OCI-LY7 (cell line): ENCODE data around the gene CAVIN3. TPM values are rescaled to one million over a fixed set of nuclear protein-coding genes. Genes with fewer than 3 reads are reported as not detected.

Experiments used
- BruUV-seq: library from RNA; stranded (reverse); fragments of 400-500 nt; replicated peaks from 2 replicates; lab custom pipeline; 2021; lab: Mats Ljungman, UMichigan
- CTCF ChIA-PET: fragments of 300-600 bp; sonication (Branson Sonifier 250); formaldehyde crosslinking; loops from one replicate; lab custom pipeline; 2022; ENCODE audit warnings: antibody characterized with exemption; ENCODE audit not compliant: unreplicated experiment; lab: Charles Lee
- POLR2A ChIA-PET: fragments of 300-600 bp; sonication (Branson Sonifier 250); formaldehyde crosslinking; loops from one replicate; lab custom pipeline; 2022; ENCODE audit warnings: antibody characterized with exemption; lab: Charles Lee
- DNase-seq: peaks from one replicate; pipeline ENCODE4 v3.0.0-alpha.2; 2015; ENCODE audit warnings: low spot score
- H2AFZ ChIP-seq: fragments of 200-600 bp; sonication (generic), shearing (Covaris generic); 2 replicates; pipeline ENCODE4 v1.6.1; 2014; ENCODE audit warnings: mild to moderate bottlenecking, antibody characterized with exemption, low read length, moderate library complexity
- H3K27ac ChIP-seq: fragments of 200-600 bp; sonication (generic); 2 replicates; pipeline ENCODE4 v1.5.1; 2014; ENCODE audit warnings: mixed run types, low read depth, mild to moderate bottlenecking, moderate library complexity, low read length, inconsistent platforms; ENCODE audit not compliant: poor library complexity, severe bottlenecking
- H3K36me3 ChIP-seq: fragments of 200-600 bp; sonication (generic); 2 replicates; pipeline ENCODE4 v1.6.1; 2014; ENCODE audit warnings: mild to moderate bottlenecking, antibody characterized with exemption, low read length, moderate library complexity, mixed read lengths; ENCODE audit not compliant: insufficient read depth
- H3K4me1 ChIP-seq: fragments of 200-600 bp; sonication (generic); 2 replicates; pipeline ENCODE4 v1.5.1; 2014; ENCODE audit warnings: mild to moderate bottlenecking, low read length; ENCODE audit not compliant: insufficient read depth, poor library complexity, severe bottlenecking
- H3K4me2 ChIP-seq: fragments of 200-600 bp; sonication (generic); 2 replicates; pipeline ENCODE4 v1.6.1; 2014; ENCODE audit warnings: mild to moderate bottlenecking, low read length
- H3K4me3 ChIP-seq: fragments of 200-600 bp; sonication (generic); 2 replicates; pipeline ENCODE4 v1.5.1; 2014; ENCODE audit warnings: mild to moderate bottlenecking, low read depth, low read length; ENCODE audit not compliant: poor library complexity, severe bottlenecking
- H3K79me2 ChIP-seq: fragments of 200-600 bp; sonication (generic); 2 replicates; pipeline ENCODE4 v1.6.1; 2016; ENCODE audit warnings: low read depth, mild to moderate bottlenecking, low read length, moderate library complexity, mixed read lengths; ENCODE audit not compliant: insufficient read depth
- H3K9me2 ChIP-seq: fragments of 200-600 bp; sonication (generic); 2 replicates; pipeline ENCODE4 v1.6.1; 2016; ENCODE audit warnings: mild to moderate bottlenecking, low read length, mixed read lengths; ENCODE audit not compliant: insufficient read depth
- H3K9me3 ChIP-seq: fragments of 200-600 bp; sonication (generic); 2 replicates; pipeline ENCODE4 v1.6.1; 2014; ENCODE audit warnings: mild to moderate bottlenecking, mixed run types, low read length, mixed read lengths
- H4K20me1 ChIP-seq: fragments of 200-600 bp; sonication (generic); 2 replicates; pipeline ENCODE4 v1.6.1; 2014; ENCODE audit warnings: mild to moderate bottlenecking, antibody characterized with exemption, low read length, moderate library complexity, mixed read lengths; ENCODE audit not compliant: insufficient read depth
- EZH2phosphoT487 ChIP-seq: fragments of 200-600 bp; sonication (generic); IDR thresholded peaks from 2 replicates; pipeline ENCODE4 v1.6.1; 2018; ENCODE audit warnings: low read depth, borderline replicate concordance, mild to moderate bottlenecking, mixed run types, antibody characterized with exemption, low read length, moderate library complexity, mixed read lengths
- intact Hi-C: fragments of 100-400 bp; cut with micrococcal nuclease; formaldehyde crosslinking; loops from one replicate; pipeline ENCODE4 v1.10.0; 2022; ENCODE audit not compliant: unreplicated experiment
- total RNA-seq, 2 experiments: library from RNA; depleted of rRNA in 1 of 2; stranded (reverse); fragments of >200 nt in 1 of 2; shearing (Covaris generic) in 1 of 2; gene quantifications; 2 replicates each; pipeline ENCODE4 v1.2.3, GENCODE V29; 2014 to 2022
- TF ChIP-seq, protein P1 (sequence below): fragments of 200-600 bp; sonication (generic); conservative IDR thresholded peaks from 2 replicates; pipeline ENCODE4 v1.5.1; 2014; ENCODE audit warnings: mild to moderate bottlenecking, antibody characterized with exemption, low read length, moderate library complexity, mixed read lengths

CAVIN3 gene
- total RNA-seq, 2 experiments from 2014 or later, result not detected

DNA sequence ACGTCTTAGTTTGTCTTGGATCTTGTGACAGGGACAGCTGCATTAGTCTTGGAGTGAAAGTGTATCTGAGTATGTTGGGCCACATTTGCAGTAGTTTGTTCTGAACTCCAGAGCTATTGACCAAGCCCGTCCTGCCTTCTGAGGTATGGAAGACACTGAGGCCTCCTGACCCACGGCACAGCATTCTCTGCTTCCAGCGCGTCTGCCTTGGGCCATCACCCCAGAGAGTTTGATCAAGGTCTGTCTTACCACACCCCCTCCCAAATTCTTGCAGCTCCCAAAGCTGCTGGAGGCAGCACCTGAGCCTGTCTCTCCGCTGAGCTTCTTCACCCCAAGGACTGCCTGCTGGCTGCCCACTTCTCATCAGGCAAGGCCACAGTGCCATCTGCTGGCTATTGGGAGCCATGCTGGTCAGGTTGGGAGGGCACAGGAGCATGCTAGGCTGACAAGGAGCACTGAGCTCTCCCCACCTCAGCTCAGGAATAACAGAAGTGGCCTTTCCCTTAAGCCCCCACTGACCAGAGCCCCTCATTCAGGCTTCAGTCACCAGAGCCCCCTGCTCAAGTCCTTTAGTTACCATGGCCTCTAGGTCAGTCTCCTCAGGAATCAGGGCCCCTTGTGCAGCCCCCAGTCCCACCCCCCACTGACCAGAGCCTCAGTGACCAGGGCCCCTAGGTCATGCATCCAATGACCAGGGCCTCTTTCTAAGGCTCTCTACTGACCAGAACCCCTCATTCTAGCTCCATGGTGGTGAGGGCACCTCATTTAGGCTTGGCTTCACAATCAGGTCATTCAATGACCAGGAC lies 42.8 kb upstream of the CAVIN3 start:
- BruUV-seq, result no TSS peak
- Histone ChIP-seq H3K27ac (no peak overlapping the region), H3K9me3 (no peaks in the 10 kb centered on the region), H3K36me3 (no peaks in the 10 kb centered on the region), H3K9me2 (no peaks in the 10 kb centered on the region), H2AFZ (no peak overlapping the region), H3K4me3 (no peak overlapping the region), H3K4me1 (no peaks in the 10 kb centered on the region), H3K4me2 (no peak overlapping the region), H3K79me2 (no peaks in the 10 kb centered on the region), H4K20me1 (no peaks in the 10 kb centered on the region)
- ChIA-PET POLR2A (interaction anchor here (0.5 to 1.2 kb wide), 4 partner anchors 15 to 118 kb away, joined by 3 read pairs; partner anchors contain the start of genes ARFIP2 and TIMM10B), CTCF (interaction anchor here (0.8 to 2.7 kb wide), 11 partner anchors 9 to 168 kb away, joined by 3 to 14 read pairs (median 4); partner anchors contain the start of gene FHIP1B)
- intact Hi-C loops, result no loop called here
- TF ChIP-seq, protein P1, sequence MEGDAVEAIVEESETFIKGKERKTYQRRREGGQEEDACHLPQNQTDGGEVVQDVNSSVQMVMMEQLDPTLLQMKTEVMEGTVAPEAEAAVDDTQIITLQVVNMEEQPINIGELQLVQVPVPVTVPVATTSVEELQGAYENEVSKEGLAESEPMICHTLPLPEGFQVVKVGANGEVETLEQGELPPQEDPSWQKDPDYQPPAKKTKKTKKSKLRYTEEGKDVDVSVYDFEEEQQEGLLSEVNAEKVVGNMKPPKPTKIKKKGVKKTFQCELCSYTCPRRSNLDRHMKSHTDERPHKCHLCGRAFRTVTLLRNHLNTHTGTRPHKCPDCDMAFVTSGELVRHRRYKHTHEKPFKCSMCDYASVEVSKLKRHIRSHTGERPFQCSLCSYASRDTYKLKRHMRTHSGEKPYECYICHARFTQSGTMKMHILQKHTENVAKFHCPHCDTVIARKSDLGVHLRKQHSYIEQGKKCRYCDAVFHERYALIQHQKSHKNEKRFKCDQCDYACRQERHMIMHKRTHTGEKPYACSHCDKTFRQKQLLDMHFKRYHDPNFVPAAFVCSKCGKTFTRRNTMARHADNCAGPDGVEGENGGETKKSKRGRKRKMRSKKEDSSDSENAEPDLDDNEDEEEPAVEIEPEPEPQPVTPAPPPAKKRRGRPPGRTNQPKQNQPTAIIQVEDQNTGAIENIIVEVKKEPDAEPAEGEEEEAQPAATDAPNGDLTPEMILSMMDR, result peak; percentile 87
- no peak for TF ChIP-seq EZH2phosphoT487
- peak; percentile 70 for DNase-seq

DNA sequence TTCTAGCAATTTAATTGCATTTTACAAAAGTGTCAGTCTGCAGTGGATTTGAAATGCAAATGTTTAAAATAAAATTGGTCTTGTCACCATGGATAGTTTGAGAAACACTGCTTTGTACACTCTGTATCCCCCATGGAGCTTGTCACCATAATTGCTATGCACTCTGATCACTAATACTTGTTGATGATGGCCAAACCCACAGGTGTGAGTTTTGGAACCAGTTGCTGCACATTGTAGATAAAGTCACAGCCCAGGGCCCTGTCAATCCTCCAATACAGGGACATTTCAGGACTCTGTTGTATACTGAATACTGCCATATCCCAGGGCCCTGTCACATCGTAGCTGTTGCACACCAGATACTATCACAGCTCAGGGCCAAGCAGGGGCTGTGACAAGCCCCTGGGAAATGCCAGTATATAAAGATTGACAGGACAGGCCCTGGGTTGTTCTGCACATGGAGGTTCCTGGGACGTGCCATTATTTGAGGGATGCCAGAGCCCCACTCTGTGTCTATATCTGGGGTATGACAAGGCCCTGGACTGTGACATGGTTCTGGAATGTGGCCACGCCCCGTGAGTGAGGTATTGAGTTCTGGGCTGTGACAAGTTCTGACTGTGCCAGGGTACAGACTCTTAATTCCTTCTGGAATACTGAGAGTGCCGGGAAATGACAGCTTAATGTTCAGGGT lies 42.0 kb upstream of the CAVIN3 start:
- Histone ChIP-seq H3K4me3 (no peak overlapping the region), H3K36me3 (no peaks in the 10 kb centered on the region), H3K9me3 (no peaks in the 10 kb centered on the region), H4K20me1 (no peaks in the 10 kb centered on the region), H3K4me2 (no peak overlapping the region), H3K79me2 (no peaks in the 10 kb centered on the region), H3K27ac (no peak overlapping the region), H2AFZ (no peak overlapping the region), H3K4me1 (no peaks in the 10 kb centered on the region), H3K9me2 (no peaks in the 10 kb centered on the region)
- ChIA-PET CTCF (interaction anchor here (0.8 to 2.7 kb wide), 11 partner anchors 9 to 169 kb away, joined by 3 to 14 read pairs (median 4); partner anchors contain the start of gene FHIP1B), POLR2A (interaction anchor here (0.5 to 1.2 kb wide), 4 partner anchors 16 to 119 kb away, joined by 3 read pairs; partner anchors contain the start of genes ARFIP2 and TIMM10B)
- no TSS peak for BruUV-seq
- no peak for DNase-seq
- TF ChIP-seq, protein P1, result no peak
- no peak for TF ChIP-seq EZH2phosphoT487
- intact Hi-C loops, result no loop called here
